Testis (tissue), 2 donors: ENCODE measurements around the gene LAMP1.

Experiments
- CTCF ChIP-seq, 3 experiments: fragments of 450-650 bp in 2 of 3; fragments of 200-600 bp in 1 of 3; sonication (generic) in 1 of 3; IDR thresholded peaks; one replicate each; pipeline ENCODE4 v1.5.1; 2016 to 2019; ENCODE audit warnings: antibody characterized with exemption in 3 of 3, mild to moderate bottlenecking in 2 of 3, moderate library complexity in 1 of 3
- POLR2A ChIP-seq: fragments of 450-650 bp; IDR thresholded peaks from one replicate; pipeline ENCODE4 v1.6.1; 2017; ENCODE audit warnings: antibody characterized with exemption, mild to moderate bottlenecking, moderate library complexity

- TF ChIP-seq CTCF (IDR thresholded peaks at IDR 0.05) (no peak), POLR2A (no peak)
Observed at GRCh38 chr13:113332615-113333014, 35.6 kb downstream of the LAMP1 start.
